ENCODE results near the gene BBS10.

BBS10 gene

GRCh38 chr12:76345569-76345968, 2.6 kb downstream of the BBS10 start:
- no peak overlapping the region for H3K27ac ChIP-seq
- H3K9me3 ChIP-seq, result no peaks in the 10 kb centered on the region
- no peak overlapping the region for H3K4me3 ChIP-seq (ENCODE audit: low read depth in 1 of 2, low read length in 1 of 2)
- H3K4me1 ChIP-seq (ENCODE audit: control insufficient read depth in 1 of 2, insufficient read depth in 1 of 2, low read depth in 1 of 2, low read length in 1 of 2), result peaks cover 17 to 18% of the 10 kb centered on the region in 2 experiments
- TF ChIP-seq, protein P1, sequence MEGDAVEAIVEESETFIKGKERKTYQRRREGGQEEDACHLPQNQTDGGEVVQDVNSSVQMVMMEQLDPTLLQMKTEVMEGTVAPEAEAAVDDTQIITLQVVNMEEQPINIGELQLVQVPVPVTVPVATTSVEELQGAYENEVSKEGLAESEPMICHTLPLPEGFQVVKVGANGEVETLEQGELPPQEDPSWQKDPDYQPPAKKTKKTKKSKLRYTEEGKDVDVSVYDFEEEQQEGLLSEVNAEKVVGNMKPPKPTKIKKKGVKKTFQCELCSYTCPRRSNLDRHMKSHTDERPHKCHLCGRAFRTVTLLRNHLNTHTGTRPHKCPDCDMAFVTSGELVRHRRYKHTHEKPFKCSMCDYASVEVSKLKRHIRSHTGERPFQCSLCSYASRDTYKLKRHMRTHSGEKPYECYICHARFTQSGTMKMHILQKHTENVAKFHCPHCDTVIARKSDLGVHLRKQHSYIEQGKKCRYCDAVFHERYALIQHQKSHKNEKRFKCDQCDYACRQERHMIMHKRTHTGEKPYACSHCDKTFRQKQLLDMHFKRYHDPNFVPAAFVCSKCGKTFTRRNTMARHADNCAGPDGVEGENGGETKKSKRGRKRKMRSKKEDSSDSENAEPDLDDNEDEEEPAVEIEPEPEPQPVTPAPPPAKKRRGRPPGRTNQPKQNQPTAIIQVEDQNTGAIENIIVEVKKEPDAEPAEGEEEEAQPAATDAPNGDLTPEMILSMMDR (IDR thresholded peaks at IDR 0.05), result no peak
- H3K27me3 ChIP-seq, result no peaks in the 10 kb centered on the region
- H3K36me3 ChIP-seq, result peaks cover under 1% of the 10 kb centered on the region

DNA sequence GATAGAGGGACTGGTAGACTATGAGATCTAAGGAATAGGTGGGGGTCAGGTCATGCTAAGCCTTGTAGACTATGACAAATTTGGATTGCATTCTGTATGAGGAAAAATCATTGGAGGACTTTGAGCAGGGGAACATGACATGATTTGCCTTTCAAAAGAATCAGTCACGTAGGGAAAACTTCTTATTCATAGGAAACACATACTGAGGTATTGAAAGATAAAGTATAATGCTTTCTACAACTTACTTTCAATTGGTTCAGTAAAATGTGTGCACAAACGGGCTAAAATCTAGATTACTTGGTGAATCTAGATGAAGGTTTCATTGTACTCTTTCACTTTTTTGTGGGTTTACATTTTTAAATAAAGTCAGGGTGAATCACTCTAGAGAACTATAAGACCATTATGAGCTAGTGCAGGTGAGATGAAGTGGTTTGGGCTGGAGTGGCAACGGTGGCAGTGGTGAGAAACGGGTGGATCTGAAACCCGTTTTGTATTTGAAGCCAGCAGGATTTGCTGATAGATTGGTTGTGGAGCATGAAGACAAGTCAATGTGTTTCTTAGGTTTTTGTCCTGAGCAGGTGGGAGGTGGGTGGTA, 6.7 kb downstream of the BBS10 start:
- H3K4me1 ChIP-seq (ENCODE audit: control insufficient read depth in 1 of 2, insufficient read depth in 1 of 2, low read depth in 1 of 2, low read length in 1 of 2), result no peaks in the 10 kb centered on the region
- H3K4me3 ChIP-seq (ENCODE audit: low read depth in 1 of 2, low read length in 1 of 2), result no peak overlapping the region
- H3K9me3 ChIP-seq, result no peaks in the 10 kb centered on the region
- no peaks in the 10 kb centered on the region for H3K27me3 ChIP-seq
- TF ChIP-seq, protein P1 (IDR thresholded peaks at IDR 0.05), result no peak
- H3K27ac ChIP-seq, result no peak overlapping the region
- H3K36me3 ChIP-seq, result no peaks in the 10 kb centered on the region

DNA sequence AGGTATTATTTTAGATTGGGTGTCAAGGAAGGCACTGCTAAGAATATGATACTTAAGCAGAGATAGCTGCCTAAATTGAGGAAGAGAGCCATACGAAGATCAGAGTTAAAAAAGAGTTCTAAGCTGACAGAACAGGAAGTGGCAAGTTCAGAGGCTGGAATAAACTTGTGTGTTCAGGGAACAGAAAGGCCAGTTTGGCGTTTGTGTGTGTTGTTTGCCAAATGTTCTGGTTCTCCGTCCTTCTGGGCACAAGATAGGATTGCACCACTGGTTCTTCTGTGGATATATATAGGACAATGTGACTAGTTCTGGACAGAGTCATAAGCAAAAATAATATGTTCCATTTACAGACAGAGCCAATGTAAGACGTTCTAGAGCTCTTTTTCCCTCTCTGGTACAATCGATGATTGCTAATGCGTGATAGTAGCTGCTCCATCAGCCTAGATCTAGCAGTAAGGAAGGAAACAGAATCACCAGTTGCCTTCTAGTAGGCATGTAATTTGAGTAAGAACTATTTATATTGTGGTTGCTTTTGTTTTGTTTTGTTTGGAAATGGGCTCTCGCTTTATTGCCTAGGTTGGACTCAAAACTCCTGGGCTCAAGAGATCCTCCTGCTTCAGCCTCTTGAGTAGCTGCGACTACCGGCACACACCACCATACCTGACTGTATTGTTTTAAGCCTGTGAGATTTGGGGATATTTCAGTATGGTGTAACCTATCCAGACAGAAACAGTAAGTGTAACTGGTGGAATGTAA, 7.4 kb downstream of the BBS10 start:
- Histone ChIP-seq H3K27me3 (no peaks in the 10 kb centered on the region), H3K4me3 (ENCODE audit: low read depth in 1 of 2, low read length in 1 of 2) (no peak overlapping the region), H3K9me3 (no peaks in the 10 kb centered on the region), H3K4me1 (ENCODE audit: control insufficient read depth in 1 of 2, insufficient read depth in 1 of 2, low read depth in 1 of 2, low read length in 1 of 2) (no peaks in the 10 kb centered on the region), H3K27ac (no peak overlapping the region), H3K36me3 (no peaks in the 10 kb centered on the region)
- TF ChIP-seq, protein P1 (IDR thresholded peaks at IDR 0.05), result no peak

GRCh38 chr12:76337583-76337982, 10.6 kb downstream of the BBS10 start:
- Histone ChIP-seq H3K4me1 (ENCODE audit: control insufficient read depth in 1 of 2, insufficient read depth in 1 of 2, low read depth in 1 of 2, low read length in 1 of 2) (no peaks in the 10 kb centered on the region), H3K27me3 (no peaks in the 10 kb centered on the region), H3K27ac (no peak overlapping the region), H3K36me3 (no peaks in the 10 kb centered on the region), H3K4me3 (ENCODE audit: low read depth in 1 of 2, low read length in 1 of 2) (no peak overlapping the region), H3K9me3 (no peaks in the 10 kb centered on the region)
- TF ChIP-seq, protein P1 (IDR thresholded peaks at IDR 0.05), result no peak

DNA sequence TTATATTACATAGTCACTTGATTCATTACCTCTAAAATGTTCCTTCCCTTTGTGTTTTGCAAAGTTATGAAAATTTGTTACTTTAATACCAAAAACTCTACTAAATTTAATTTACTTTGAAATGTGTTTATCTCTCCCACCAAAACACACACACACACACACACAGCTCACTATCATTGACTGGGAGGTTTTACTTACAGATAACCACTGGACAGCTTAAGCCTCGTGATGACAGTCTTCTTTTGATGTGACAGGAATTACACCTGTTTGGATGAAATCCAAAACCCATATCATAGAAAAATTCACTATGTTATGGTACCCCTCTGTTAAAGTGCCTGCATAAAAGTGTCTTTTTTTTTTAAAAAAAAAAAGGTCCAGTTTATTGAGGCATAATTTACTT, 15.6 kb downstream of the BBS10 start:
- Histone ChIP-seq H3K27me3 (peaks cover 6% of the 10 kb centered on the region), H3K36me3 (no peaks in the 10 kb centered on the region), H3K4me1 (ENCODE audit: control insufficient read depth in 1 of 2, insufficient read depth in 1 of 2, low read depth in 1 of 2, low read length in 1 of 2) (no peaks in the 10 kb centered on the region), H3K4me3 (ENCODE audit: low read depth in 1 of 2, low read length in 1 of 2) (no peak overlapping the region), H3K27ac (no peak overlapping the region), H3K9me3 (no peaks in the 10 kb centered on the region)
- TF ChIP-seq, protein P1 (IDR thresholded peaks at IDR 0.05), result no peak
